Measurements from ENCODE around the gene TOR1B.
"Not testable (repeated sequence)": the region's sequence is repeated elsewhere in the genome, so short reads cannot be mapped to it uniquely, and the experiment has no call there.

Gene TOR1B

GRCh38 chr9:129776938-129777768 is 25.8 kb upstream of the TOR1B start:
- peak; percentile 51 for DNase-seq

DNA sequence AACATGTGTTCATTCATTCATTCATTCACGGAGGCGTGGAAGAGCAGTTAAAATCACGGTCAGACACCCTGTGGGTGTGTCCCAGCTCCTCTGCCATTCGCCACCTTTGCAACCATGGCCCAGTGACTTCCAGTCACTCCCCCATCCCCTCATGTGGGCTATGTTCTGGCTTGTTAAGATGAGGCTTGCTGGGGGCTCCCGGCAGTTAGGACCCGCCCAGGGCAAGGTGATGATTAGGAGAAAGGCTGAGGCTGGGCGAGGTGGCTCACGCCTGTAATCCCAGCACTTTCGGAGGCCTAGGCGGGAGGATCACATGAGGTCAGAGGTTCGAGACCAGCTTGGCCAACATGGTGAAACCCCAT is 25.2 kb upstream of the TOR1B start:
- DNase-seq, result no peak

- DNase-seq, result no peak
Measured at GRCh38 chr9:129778469-129778868, 24.5 kb upstream of the TOR1B start.

GRCh38 chr9:129779560-129780190 is 23.3 kb upstream of the TOR1B start:
- no peak for DNase-seq

DNA sequence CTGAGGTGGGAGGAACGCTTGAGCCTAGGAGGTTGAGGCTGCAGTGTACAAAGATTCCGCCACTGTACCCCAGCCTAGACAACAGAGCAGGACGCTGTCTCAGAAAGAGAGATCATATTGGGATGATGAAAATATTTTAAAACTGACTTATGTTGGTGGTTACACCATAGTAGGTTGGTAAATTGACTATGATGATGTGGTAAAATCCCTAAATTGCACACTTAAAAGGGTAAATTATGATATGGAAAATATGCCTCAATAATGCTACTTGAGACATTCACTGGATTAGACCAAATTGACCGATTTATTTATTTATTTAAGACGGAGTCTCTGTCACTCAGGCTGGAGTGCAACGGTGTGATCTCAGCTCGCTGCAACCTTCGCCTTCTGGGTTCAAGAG is 21.9 kb upstream of the TOR1B start:
- DNase-seq, result no peak

- DNase-seq, result no peak
Measured at GRCh38 chr9:129781981-129782380, 21.0 kb upstream of the TOR1B start.

GRCh38 chr9:129783516-129784361 is 19.2 kb upstream of the TOR1B start:
- peak; percentile 86 for DNase-seq

GRCh38 chr9:129784970-129785369 is 18.0 kb upstream of the TOR1B start:
- DNase-seq, result not testable (repeated sequence)

DNA sequence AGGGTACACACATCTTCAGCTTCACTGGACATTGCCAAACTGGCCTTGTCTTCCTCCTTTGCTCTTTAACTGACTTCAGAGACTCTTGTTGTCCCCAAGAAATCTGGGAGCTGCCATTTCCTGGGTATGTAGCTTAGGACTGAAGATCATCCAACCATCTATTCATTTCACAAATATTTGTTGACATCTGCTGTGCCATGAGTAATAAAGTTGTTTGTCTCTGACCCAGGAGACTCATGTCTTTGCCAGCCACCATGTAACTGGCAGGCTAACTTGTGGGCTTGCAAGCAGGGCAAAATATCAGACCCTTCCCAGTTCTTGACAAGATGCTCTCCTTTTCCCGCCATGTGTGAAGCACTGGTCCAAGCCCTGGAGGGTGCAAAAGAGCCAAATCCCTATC is 17.1 kb upstream of the TOR1B start:
- DNase-seq, result no peak

GRCh38 chr9:129786481-129786880 is 16.5 kb upstream of the TOR1B start:
- no peak for DNase-seq

- no peak for DNase-seq
Measured at GRCh38 chr9:129794549-129794948, 8.4 kb upstream of the TOR1B start.

GRCh38 chr9:129796029-129796428 is 7.0 kb upstream of the TOR1B start:
- DNase-seq, result not testable (repeated sequence)

GRCh38 chr9:129798973-129799372 is 4.0 kb upstream of the TOR1B start:
- no peak for DNase-seq

DNA sequence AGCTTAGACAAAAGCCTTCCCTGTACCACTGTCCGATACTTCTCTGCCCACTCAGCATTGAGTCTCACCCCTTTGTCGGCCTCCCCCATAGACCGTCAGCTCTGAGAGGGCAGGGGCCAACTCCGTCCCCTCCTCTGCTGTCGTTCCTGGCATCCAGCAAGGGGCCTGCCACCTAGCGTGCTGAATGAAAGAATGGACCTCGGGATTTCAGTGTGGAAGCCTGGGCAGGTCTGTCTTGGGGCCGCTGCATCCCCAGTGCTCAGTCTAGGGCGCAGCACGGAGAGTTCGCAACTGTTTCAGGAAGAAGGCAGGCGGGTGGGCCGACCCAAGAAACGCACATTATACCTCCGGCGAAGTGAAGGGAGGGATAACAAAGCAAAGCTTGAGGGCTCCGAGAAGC is 1.5 kb upstream of the TOR1B start:
- DNase-seq, result no peak

DNA sequence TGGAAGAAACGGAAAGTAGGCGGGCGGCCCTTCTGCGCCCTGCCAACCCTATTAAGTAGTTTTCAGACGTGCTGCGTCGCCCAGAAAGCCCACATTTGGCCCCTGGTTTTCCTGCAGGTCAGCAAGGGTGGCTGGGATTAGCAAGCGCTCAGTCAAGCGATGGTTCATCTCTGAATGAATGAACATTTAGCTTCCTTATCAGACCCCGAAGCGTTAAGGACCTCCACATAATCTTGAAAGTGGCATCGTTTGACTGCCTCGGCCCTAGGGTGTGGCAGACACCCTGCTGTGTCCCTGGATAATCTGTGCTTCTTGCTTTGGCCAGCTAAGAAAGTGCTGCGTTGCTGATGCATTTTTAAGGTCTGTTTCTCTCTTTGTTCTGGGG is 684 bp downstream of the TOR1B start:
- no peak for DNase-seq

- DNase-seq, result no peak
Measured at GRCh38 chr9:129806061-129806460, 3.1 kb downstream of the TOR1B start.

GRCh38 chr9:129809346-129809745 is 6.4 kb downstream of the TOR1B start:
- DNase-seq, result no peak

DNA sequence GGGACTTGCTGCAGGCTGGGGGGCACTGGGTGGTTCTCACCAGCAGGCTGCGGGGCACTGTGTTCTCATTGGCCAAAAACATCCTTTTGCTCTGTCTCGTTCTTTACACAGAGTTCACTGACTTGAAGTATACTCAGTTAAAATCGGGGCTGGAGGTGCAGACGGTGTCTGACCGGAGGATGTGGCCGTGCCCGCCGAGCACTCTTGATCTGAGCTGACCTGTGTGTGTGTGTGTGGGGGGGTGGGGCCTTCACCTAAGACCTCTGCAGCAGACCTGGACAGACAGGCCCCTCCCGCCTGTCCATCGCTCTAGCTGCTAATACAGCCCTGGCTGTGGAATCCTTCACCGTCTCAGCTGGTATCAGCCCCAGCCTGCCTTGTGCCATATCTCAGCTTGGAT is 7.1 kb downstream of the TOR1B start:
- no peak for DNase-seq

DNA sequence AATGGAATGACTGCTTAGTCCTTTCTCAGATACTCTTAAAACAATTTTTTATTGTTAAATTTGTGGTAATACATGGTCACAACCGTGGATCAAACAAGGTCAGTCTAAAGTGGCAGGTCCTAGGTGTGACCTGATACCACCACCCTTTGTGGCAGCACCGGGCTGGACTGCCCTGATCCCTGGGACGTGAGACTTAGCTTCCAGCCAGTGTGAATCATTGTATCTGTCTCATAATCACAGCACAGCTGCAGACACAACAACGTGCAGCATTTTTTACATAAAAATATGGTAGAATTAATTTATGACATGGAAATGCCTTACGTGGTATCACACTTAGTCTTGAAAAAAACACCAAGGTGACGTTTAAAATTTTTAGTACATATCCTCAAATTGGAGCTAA is 7.8 kb downstream of the TOR1B start:
- no peak for DNase-seq

DNA sequence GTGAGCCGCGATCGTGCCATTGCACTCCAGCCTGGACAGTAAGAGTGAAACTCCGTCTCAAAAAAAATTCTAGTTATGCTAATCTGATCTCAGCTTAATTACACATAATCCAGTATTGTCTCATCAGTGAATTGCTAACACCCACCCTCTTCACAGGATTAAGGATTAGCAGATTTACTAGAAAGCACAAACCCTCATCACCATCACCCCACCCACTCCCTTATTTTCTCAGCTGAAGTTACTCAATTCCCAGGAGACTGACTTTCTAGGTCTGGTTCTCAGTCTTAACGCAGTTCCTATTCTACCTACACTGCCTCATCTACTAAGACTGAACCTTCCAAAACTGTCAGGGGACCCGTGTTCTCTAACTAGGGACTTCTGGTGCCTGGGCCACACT is 9.0 kb downstream of the TOR1B start:
- DNase-seq, result peak; percentile 15

GRCh38 chr9:129812385-129812784 is 9.4 kb downstream of the TOR1B start:
- no peak for DNase-seq

DNA sequence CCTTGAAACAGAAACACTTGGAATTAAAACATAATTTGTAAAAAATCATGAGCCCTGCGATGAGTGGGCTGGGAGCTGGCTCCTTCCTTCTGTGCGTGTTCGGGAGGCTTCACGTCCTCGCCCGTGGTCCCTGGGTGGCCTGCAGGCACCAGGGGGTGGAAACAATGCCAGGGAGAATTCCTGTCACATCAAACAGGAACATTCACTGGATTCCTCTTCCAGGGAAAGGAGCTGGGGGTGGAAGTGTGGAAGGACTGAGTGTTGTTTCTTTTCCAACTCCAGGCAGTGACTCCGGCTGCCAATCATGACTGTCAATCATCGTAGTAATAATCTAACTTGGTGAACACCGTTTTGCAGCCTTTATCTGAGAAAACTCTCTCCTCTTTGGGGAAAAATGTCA is 10.7 kb downstream of the TOR1B start:
- no peak for DNase-seq

DNA sequence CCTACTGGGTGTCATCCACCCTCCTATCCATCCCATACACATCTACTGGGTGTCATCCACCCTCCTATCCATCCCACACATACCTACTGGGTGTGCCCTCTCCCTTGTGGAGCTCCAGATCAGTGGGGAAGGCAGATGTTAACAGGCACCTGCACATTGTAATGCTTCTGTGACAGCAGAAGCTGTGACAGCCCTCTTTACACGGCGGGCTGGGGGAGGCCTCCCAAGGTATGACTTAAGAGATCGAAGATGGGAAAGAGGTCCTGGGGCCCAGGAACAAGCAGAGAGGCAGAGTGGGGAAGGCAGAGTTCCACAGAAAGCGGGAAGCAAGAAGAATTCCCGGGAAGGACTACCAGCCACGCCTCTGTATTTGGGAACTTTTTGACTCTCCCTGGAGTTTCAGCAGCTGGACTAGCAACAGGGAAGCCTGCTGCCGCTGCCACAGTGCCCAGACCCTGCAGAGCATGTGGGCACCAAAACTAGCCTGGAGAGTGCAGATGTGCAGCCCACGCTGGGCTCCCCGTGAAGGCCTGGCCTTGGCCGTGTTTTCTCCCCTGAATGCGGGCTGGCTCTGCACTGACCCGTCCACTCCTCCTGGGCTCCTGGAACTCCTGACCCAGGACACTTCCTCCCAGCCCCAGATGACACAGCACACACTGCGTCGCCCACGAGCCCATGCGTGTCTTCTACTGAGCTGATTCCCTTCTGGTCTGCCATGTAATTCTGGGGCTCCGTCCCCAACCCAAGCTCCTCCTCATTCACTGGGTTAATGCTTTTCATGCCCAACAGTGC is 11.6 kb downstream of the TOR1B start:
- DNase-seq, result no peak
